Mucosa of rectum (tissue), 2 donors: ENCODE data around the gene KNOP1.

ENCODE experiments used
- H3K27ac ChIP-seq, 2 donors: one replicate each; pipeline ENCODE4 v1.7.0; 2013; ENCODE audit warnings: inconsistent platforms in 2 of 2, low read depth in 2 of 2, low read length in 2 of 2
- H3K27me3 ChIP-seq, 2 donors: one replicate each; pipeline ENCODE4 v1.7.0; 2013; ENCODE audit warnings: low read length in 2 of 2; ENCODE audit not compliant: control insufficient read depth in 2 of 2, insufficient read depth in 2 of 2
- H3K36me3 ChIP-seq, 2 donors: one replicate each; pipeline ENCODE4 v1.7.0; 2013; ENCODE audit warnings: low read length in 2 of 2; ENCODE audit not compliant: control insufficient read depth in 2 of 2, insufficient read depth in 2 of 2
- H3K4me1 ChIP-seq, 2 donors: one replicate each; pipeline ENCODE4 v1.7.0; 2013; ENCODE audit warnings: low read length in 2 of 2, mild to moderate bottlenecking in 1 of 2; ENCODE audit not compliant: control insufficient read depth in 2 of 2, insufficient read depth in 2 of 2
- H3K4me3 ChIP-seq, 2 donors: one replicate each; pipeline ENCODE4 v1.7.0; 2013; ENCODE audit warnings: low read length in 2 of 2
- H3K9ac ChIP-seq, 2 donors: one replicate each; pipeline ENCODE4 v1.7.0; 2013; ENCODE audit warnings: low read length in 2 of 2, low read depth in 1 of 2, mild to moderate bottlenecking in 1 of 2
- H3K9me3 ChIP-seq, 2 donors: one replicate each; pipeline ENCODE4 v1.7.0; 2013; ENCODE audit warnings: low read length in 2 of 2; ENCODE audit not compliant: control insufficient read depth in 2 of 2
- donor health status: healthy.
- donor health status: Normal muscosa, but diverticular disease.

Gene KNOP1

DNA sequence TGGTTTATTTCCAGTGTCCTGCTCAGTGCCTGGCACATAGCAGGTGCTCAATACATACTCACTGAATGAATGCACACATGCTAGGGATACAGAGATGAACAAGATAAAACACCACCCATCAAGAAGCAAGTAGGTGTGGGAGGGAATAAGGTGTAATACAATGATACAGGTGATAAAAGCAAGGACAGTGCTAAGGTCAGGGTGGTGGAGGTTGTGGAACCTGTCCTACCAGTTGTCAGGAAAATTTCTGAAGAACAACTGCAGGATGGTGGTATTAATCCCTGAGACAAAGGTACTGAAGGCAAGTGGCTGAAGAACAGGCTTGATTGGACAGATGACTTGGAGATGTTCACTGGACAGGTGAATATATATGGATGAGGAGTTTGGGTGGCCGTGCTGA is 1.8 kb downstream of the KNOP1 start:
- Histone ChIP-seq H3K4me3 (peak overlapping the region; percentile 48 to 56), H3K9me3 (no peaks in the 10 kb centered on the region), H3K9ac (peak overlapping the region in 1 of 2 donors; percentile 18), H3K27ac (peak overlapping the region; percentile 62 to 63), H3K27me3 (no peaks in the 10 kb centered on the region), H3K36me3 (peaks cover 11 to 20% of the 10 kb centered on the region in 2 donors), H3K4me1 (peaks cover 17 to 18% of the 10 kb centered on the region in 2 donors)

DNA sequence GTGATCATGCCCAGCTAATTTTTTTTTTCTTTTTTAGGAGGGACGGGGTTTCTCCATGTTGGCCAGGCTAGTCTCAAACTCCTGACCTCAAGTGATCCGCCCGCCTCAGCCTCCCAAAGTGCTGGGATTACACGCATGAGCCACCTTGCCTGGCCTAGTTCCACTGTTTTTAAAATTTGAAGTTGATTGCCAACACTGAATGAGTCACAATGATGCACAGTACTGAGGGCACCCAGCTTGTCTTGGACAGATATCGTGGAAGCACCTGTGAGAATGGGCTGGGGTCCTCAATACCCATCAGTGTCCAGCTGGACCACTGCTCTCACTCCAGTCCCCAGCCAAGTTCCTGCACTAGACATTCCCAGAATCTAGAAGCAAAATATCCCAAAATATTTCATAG is 2.5 kb downstream of the KNOP1 start:
- H3K27me3 ChIP-seq = no peaks in the 10 kb centered on the region
- peak overlapping the region; percentile 45 to 63 for H3K27ac ChIP-seq
- H3K4me3 ChIP-seq = no peak overlapping the region
- peaks cover 17 to 18% of the 10 kb centered on the region in 2 donors for H3K4me1 ChIP-seq
- H3K9me3 ChIP-seq = no peaks in the 10 kb centered on the region
- peaks cover 11 to 25% of the 10 kb centered on the region in 2 donors for H3K36me3 ChIP-seq
- no peak overlapping the region for H3K9ac ChIP-seq

DNA sequence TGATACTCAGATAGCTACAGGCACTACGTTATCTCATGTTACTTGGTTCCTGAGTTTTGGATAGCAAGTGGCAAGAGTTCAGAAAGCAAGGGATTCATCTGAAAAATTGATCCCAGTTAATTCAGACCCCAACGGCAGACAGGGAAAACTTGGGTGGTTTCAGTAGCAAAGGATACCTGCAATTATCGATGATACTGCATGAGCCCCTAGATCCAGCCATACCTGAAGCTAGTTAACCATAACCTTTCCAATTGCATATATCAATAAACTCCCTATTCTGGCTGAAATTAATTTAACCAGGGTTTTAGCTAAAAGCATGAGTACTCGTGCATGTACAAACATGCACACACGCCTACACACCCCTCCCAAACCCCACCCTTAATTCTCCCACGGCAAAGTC is 4.3 kb downstream of the KNOP1 start:
- Histone ChIP-seq H3K4me3 (no peak overlapping the region), H3K9me3 (no peaks in the 10 kb centered on the region), H3K36me3 (peaks cover 18 to 37% of the 10 kb centered on the region in 2 donors), H3K4me1 (peaks cover 14 to 18% of the 10 kb centered on the region in 2 donors), H3K27me3 (no peaks in the 10 kb centered on the region), H3K9ac (no peak overlapping the region), H3K27ac (no peak overlapping the region)

DNA sequence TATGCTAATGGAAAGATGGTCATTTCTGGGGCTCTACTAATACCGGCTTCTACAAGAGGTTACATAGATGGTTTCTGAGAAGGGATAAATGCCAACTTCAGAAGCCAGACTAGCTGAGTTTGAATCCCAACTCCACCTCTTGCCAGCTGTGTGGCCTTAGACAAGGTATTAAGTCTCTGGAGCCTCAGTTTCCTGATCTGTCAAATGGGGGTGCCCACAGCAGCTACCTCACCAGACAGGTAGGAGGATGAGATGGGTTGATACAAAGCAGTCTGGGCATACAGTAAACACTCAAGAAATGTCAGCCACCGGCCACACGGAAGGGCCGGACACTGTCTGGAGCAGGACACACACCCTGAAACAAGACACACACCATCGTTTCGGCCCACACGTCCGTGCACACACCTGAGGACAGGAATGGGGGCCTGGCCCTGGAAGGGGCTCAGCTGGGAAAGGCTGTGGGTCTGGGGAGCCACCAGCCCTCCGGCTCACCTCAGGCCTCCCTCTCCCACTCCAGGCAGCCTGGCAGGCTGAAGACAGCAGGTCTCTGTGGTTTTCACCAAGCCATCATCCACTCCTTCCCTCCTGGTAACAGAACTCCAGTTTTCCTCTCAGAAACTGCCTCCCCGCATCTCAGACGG is 5.5 kb downstream of the KNOP1 start:
- Histone ChIP-seq H3K9me3 (no peaks in the 10 kb centered on the region), H3K36me3 (peaks cover 20 to 40% of the 10 kb centered on the region in 2 donors), H3K9ac (no peak overlapping the region), H3K4me3 (no peak overlapping the region), H3K27ac (no peak overlapping the region), H3K4me1 (peaks cover 14 to 18% of the 10 kb centered on the region in 2 donors), H3K27me3 (no peaks in the 10 kb centered on the region)

DNA sequence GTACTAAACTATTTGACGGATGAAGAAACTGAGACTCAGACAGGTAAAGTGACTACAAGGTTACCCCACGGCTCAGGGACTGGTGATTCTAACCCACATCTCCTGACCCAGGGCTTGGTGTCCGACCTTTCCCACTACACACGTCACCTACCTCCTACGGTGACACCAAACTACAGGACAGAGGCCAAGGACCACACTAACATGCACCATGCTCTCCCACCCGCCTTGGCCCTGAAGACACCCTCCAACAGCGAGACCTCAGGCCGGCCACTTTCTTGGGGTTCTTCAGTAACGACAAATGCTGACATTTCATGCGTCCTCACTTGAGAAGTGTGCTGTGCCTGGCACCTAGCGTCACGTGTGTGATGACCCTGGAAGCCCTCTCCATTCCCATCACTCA is 6.4 kb downstream of the KNOP1 start:
- no peak overlapping the region for H3K27ac ChIP-seq
- H3K36me3 ChIP-seq = peaks cover 21 to 42% of the 10 kb centered on the region in 2 donors

DNA sequence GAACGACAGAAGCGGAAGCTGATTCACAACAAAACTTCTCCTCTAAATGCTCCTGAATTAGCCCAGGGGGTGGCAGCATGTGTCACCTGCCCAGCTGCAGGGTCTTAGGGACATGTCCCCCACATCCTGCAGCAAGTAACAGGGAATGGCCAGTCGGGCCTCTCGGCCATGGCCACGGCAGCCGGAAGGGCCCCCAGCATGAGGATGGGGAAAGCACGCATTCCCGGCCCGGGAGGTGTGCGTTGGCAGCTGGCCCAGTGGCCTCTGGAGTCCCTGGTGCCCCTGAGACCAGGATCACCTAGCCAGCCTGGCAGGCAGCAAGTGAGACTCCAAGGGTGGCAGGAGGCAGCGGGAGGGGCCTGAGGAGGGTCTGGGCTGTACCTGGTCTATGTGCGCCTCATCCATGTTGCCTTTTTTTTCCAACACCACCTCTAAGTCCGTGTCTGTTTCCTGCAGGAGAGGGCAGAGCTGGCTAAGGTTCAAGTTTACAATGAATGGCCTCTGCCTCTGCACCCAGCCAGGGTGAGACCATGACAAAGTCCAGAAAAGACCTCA is 7.0 kb downstream of the KNOP1 start:
- H3K9ac ChIP-seq = no peak overlapping the region
- no peak overlapping the region for H3K4me3 ChIP-seq
- H3K27ac ChIP-seq = no peak overlapping the region
- peaks cover 25 to 48% of the 10 kb centered on the region in 2 donors for H3K36me3 ChIP-seq
- peaks cover 5 to 7% of the 10 kb centered on the region in 2 donors for H3K4me1 ChIP-seq
- no peaks in the 10 kb centered on the region for H3K27me3 ChIP-seq
- H3K9me3 ChIP-seq = no peaks in the 10 kb centered on the region

More for the DNA sequence above, 6.4 kb downstream of the KNOP1 start:
- Histone ChIP-seq H3K27me3 (no peaks in the 10 kb centered on the region), H3K9ac (no peak overlapping the region), H3K4me3 (no peak overlapping the region), H3K4me1 (peaks cover 8 to 12% of the 10 kb centered on the region in 2 donors), H3K9me3 (no peaks in the 10 kb centered on the region)

DNA sequence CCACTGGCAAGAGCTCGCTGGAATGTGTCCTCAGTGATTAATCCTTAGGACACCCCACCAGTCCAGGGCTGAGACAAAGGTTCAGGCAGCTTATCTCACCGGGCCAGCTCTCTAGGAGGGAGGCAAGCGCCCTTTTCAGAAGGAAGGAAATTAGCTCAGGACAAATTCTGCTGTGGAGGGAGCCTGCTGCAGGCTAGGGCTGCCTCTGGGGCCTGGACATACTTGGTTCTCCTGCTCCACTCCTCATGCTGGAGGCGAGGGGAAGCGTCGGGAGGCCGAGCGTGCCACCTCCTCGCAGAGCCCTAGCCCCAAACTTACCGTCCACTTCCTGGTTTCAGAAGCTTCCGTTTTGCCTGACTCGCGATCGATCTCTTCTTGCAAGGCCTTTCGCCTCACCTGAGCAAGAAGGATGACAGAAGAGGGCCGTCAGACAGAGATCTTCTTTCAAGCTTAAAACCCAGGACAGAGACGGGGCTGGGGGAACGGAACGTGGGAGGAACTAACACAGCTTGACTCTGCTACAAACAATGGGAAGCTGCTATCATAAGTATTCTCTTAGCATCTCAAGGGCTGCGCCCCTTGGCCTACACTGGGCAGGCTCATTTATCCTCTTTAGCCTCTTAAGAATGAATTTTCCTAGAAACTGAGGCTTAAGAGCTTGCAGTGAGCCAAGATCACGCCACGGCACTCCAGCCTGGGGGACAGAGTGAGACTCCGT is 7.7 kb downstream of the KNOP1 start:
- H3K27me3 ChIP-seq = no peaks in the 10 kb centered on the region
- H3K36me3 ChIP-seq = peaks cover 28 to 53% of the 10 kb centered on the region in 2 donors
- H3K4me3 ChIP-seq = no peak overlapping the region
- no peak overlapping the region for H3K9ac ChIP-seq
- no peaks in the 10 kb centered on the region for H3K4me1 ChIP-seq
- no peaks in the 10 kb centered on the region for H3K9me3 ChIP-seq
- H3K27ac ChIP-seq = no peak overlapping the region

DNA sequence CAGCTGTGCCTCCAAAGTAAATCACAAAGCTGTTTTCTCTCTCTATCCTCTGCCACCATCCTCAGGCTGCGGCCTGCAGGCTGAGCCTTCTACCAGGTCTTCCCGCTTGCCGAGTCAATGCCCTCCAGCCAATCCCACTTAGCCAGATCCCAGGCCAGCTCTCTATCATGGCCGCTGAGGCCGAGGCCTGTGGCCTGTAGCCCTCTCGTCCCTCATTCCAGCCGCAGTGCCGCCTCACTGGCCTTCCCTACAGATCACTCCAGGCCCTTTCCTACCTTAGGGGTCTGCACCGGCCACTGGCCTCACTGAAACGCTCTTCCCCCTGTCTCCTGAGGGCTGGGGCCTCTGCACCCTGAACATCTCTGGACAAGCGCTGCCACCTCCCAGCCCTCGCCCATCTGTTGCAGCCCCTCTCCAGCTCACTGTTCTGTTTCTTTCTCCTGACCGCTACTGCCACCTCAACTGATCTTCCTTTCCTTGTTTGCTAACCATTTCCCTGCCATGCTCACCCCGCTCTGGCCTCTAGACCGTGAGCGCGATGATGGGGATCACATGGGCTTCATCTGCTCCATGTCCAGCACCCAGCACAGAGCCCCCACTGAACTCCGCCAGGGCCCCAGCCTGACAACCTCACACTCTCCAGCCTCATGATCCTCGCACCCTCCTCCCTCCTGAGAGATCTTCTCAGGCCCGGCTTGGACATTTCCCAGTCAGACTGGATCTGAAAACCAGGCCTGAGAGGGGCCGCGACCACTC is 8.5 kb downstream of the KNOP1 start:
- Histone ChIP-seq H3K4me1 (peaks cover 0 to under 1% of the 10 kb centered on the region in 2 donors), H3K4me3 (no peak overlapping the region), H3K9ac (no peak overlapping the region), H3K27ac (no peak overlapping the region), H3K27me3 (no peaks in the 10 kb centered on the region), H3K9me3 (no peaks in the 10 kb centered on the region), H3K36me3 (peaks cover 35 to 58% of the 10 kb centered on the region in 2 donors)

DNA sequence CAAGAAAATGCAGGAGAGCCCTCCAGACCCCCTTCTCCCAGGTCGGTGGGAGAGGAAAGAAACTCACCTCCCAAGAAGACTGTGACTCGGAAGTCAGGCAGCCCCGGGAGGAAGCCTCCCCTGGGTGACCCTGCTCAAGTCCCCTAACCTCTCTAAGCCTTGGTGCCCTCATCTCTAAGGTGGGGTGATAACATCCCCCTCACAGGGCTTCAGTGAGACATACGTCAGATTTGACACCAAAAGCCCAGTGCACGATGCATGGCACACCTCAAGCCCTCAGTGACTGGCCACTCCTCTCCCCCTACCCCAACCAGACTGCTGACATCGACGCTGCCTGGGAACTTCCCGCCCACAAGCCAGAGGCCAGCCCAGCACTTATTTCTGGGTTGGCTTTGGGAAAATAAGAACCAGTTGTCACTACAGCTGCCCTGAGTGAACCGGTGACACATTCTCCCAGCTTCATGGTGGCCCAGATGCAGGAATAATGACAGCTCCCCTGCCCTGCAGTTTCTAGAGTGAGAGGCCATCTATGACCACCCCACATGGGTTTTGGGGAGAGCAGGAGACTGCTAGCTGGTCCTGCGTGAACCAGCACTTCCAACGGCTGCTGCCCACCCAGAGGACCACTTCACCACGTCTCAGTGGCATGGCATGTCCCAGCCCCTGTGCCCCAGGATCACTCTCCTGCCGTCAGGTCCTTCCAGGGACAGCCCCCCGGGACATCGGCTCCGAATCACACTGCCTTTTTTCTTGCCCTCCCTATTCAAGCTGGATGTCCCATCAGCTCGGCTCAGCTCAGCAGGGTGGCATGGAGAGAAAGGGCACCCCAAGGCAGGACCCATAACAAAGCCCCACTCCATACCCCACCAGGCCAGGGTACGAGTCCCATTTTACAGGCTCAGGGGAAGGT is 9.5 kb downstream of the KNOP1 start:
- Histone ChIP-seq H3K27ac (no peak overlapping the region), H3K9me3 (no peaks in the 10 kb centered on the region), H3K9ac (no peak overlapping the region), H3K4me3 (no peak overlapping the region), H3K27me3 (no peaks in the 10 kb centered on the region), H3K36me3 (peaks cover 33 to 60% of the 10 kb centered on the region in 2 donors), H3K4me1 (peaks cover 0 to 3% of the 10 kb centered on the region in 2 donors)
